Measurements from ENCODE around the gene GABRR1.
"Not testable (repeated sequence)": the region's sequence is repeated elsewhere in the genome, so short reads cannot be mapped to it uniquely, and the experiment has no call there.

Gene GABRR1

DNA sequence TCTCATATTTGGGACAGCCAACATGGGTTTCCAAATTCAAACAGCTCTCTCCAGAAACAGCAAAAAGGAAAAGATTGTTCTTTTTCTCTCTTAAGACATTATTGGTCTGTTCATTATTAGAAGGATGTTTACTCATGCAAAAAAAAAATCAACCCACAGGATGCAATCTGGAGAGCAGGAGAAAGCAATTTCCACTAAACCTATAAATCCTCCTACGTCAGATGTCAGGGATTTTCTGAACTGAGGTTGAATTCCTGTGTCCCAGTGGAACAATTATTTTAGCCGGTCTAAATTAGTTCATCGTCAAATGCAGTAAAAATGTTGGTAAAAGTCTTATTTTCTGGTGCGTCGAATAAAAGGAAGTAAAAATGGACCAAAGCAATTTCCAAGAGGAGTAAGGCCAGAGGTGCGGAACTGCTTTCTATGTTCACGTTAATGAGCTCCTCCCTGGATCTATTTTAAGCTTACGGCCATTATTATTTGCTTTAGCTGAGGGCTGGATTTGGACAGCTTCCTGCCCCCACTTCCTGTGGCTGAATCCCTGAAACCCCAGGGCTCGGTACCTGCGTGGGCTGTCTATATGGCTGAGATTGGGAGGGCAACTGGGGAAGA is at the start of gene GABRR1:
Gene GABRR1 (minus strand): TSS at position 60 of the 612 bp plus-strand sequence. CDS start 36 bp downstream, at position 24.
- peak in 1 of 2 experiments; percentile 23 for DNase-seq

GRCh38 chr6:89264296-89264695 is 47.1 kb upstream of the GABRR1 start:
- no peak for DNase-seq

- peak in 1 of 2 experiments; percentile 9 for DNase-seq
Measured at GRCh38 chr6:89260832-89261231, 43.7 kb upstream of the GABRR1 start.

GRCh38 chr6:89260310-89260709 is 43.2 kb upstream of the GABRR1 start:
- no peak for DNase-seq

GRCh38 chr6:89258912-89259311 is 41.8 kb upstream of the GABRR1 start:
- DNase-seq, result no peak

- DNase-seq, result no peak
Measured at GRCh38 chr6:89257781-89258180, 40.6 kb upstream of the GABRR1 start.

DNA sequence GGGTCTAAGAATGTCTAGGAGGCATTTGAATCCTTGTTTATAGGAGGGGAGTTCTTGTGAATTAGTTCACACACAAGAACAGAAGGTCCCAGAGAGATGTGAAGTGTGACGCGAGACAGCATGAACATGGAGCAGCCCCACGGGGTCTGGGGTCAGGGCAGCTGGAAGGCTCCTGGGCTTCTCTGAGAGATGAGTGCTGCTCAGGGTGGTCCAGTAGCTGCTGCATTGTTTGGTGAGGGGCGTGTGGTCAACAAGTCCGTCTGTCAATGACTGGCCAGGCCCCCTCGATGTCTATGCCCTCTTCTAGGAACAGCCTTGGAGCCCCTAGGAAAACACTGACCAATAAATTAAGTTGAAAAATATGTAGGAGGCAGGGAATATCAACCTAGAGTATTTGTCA is 40.2 kb upstream of the GABRR1 start:
- no peak for DNase-seq

DNA sequence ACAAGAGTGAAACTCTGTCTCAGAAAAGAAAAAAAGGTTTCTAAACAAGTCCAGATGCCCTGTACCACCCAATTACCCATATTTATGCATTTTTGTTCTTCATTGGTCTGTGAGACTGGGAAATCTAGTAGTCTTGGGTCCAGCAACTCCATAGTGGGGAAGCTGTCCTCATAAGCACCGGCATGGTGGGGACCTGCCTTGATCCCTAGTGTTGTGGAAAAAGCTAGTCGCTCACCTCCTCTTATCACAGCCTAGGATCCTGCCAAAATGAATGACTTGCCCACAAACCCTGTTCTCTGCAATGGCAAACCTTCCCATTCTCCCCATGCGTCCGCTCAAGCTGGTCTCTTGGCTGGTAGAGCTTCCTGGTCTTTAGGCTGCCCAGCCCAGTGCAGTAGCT is 38.3 kb upstream of the GABRR1 start:
- DNase-seq, result no peak

DNA sequence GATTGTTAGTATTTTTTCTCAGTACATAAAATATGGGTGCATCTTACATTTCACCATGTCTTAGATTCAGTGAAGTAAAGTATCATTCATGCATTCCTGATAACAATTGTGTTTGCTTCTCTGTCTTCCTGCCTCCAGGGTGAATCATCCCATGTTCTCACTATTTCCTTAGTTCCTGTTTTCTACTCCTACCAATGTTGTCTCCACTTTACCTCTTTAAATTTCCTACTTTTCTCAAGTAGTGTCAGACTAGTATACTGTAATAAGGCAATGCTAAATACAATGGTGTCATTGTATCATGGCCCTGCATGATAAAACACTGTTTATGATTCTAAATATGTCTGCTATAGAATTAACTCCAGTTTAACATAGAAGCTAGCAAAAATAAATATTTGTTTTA is 37.4 kb upstream of the GABRR1 start:
- DNase-seq, result no peak

GRCh38 chr6:89252907-89253306 is 35.7 kb upstream of the GABRR1 start:
- no peak for DNase-seq

GRCh38 chr6:89251976-89252375 is 34.8 kb upstream of the GABRR1 start:
- no peak for DNase-seq

GRCh38 chr6:89251170-89251569 is 34.0 kb upstream of the GABRR1 start:
- no peak for DNase-seq

- no peak for DNase-seq
Measured at GRCh38 chr6:89250239-89250638, 33.1 kb upstream of the GABRR1 start.

DNA sequence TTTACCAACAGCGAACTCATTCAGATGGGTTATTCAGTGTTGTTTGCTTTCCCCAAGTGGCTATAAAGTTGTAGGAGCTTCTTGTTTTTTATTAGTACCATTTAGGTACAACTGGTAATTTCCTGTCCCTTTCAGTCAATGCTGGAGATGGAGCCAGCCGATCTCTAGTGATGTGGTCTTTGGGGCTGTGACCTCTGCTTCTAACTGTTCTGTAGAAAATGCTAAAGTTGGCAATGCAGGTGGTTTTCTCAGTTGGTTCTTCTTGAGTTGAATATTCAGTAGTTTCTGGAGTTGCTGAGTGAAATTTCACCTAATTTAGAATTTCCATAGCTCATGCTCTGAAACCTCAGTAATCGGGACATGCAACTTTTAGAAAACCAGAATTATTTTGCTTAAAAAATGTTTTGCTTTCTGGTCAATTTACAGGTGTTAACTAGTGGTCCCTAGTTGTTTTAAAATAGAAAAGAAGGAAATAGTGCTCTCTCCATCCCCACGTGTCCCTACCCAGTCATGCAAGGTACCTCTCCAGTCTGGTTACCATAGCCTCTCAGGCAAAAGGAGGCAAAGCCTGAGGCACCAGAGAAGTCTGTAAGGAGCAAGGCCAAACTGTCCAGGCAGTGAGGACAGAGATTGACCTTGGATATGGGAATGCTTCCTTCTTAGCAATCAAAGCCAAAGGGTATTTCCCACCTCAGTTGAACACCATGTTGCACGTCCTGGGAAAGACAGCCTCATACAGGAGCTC is 27.3 kb upstream of the GABRR1 start:
- DNase-seq, result no peak

DNA sequence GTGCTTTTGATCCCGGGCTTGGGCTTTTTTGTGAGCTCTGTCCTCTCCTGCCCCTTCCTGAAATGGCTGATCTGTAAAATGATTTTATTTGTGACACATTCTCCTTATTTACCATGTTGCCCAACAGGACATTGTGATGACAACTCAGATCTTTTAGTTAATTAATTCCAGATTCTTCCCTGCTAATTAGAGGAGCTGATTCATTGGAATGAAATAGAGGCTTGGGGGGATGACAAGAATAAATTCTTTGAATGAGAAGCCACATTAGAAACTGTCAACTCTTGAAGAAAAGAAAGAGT is 26.1 kb upstream of the GABRR1 start:
- no peak for DNase-seq

DNA sequence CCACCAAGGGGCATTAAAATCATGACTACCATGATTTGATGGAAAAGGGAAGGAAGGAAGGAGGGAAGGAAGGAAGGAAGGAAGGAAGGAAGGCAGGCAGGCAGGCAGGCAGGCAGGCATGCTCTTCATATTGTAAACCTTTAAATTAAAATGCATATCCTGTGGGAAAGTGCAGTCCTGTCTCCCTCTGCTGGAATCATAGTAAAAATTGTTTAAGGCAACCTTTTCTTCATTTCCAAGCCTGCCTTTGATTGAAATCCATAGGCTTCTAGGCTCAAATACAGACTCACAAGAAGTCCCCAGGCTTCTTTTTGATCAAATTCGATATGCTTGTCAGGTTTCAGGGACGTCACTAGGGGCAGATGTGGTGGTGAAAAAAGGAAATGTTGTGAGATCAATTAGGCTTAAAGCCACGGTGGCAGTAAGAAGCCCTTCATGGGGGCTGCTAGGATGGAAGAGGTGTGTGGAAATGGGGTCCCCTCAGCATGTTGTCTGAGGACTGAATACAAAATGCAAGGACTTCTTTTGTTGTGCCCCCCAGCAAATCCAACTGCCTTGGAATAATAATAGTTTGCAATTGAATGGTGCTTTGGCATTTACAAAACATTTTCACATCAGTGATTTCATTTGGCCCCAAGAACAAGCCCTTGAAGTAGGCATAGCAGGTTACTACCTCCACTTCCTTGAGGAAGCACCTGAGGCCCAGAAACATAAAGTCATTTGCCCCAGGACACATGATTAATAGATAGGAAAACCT is 25.6 kb upstream of the GABRR1 start:
- peak; percentile 47 to 60 for DNase-seq

- DNase-seq, result no peak
Measured at GRCh38 chr6:89239338-89239737, 22.2 kb upstream of the GABRR1 start.

DNA sequence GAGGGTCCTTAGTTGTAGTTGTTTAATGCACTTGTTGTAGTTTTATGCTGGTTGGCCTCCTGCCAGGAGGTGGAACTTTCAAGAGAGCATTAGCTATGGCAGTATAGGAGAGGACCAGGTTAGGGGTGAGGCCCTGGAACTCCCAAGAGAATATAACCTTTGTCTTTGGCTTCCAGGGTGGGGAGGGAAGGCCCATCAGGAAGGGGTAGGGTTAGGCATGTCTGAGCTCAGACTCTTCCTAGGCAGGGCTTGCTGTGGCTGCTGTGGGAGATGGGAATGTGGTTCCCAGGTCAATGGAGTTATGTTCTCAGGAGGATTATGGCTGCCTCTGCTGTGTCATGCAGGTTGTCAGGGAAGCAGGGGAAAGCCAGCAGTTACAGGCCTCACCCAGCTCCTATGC is 20.0 kb upstream of the GABRR1 start:
- DNase-seq, result no peak

DNA sequence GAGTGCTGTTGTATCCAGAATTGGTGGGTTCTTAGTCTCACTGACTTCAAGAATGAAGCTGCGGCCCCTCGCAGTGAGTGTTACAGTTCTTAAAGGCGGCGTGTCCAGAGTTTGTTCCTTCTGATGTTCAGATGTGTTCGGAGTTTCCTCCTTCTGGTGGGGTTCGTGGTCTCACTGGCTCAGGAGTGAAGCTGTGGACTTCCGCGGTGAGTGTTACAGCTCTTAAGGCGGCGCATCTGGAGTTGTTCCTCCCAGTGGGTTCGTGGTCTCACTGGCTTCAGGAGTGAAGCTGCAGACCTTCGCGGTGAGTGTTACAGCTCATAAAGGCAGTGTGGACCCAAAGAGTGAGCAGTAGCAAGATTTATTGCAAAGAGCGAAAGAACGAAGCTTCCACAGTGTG is 16.4 kb upstream of the GABRR1 start:
- not testable (repeated sequence) for DNase-seq

- DNase-seq, result no peak
Measured at GRCh38 chr6:89222712-89223039, 5.5 kb upstream of the GABRR1 start.

DNA sequence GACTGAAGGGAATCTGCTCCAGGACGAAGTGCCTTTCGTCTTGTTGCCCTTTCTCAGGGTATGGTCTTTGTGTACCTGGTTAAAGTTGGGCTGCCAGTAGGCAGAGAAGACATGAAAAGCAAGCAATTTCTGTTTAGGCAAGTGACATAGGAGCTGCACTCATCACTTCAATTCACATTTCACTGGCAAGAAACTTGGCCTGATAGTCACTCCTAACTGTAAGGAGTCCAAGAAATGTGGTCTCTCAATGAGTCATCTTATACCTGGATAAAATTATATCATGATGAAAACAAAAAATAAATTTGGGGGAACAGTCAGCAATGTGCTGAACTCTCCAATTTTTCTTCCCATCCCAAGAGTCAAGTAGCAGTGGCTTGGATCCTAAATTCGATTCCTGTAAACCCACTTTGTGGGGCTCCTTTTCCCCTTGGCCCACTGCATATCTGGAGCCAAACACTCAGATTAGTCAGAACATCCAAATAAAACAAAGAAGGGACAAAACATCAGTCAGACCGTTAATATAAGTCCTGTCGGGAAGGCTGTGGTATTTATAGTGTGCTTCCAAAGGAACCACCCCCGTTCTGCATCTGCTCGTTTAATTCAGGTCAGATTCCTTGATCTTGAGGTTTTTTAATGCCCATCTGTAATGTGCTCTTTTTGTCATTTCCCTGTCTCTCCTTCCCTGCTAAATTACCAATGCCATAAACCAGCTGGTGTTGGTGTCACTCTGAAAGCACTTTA is 5.0 kb upstream of the GABRR1 start:
- DNase-seq, result no peak

GRCh38 chr6:89221129-89221528 is 4.0 kb upstream of the GABRR1 start:
- no peak for DNase-seq

GRCh38 chr6:89216411-89216810 is 747 bp downstream of the GABRR1 start:
- DNase-seq, result no peak

DNA sequence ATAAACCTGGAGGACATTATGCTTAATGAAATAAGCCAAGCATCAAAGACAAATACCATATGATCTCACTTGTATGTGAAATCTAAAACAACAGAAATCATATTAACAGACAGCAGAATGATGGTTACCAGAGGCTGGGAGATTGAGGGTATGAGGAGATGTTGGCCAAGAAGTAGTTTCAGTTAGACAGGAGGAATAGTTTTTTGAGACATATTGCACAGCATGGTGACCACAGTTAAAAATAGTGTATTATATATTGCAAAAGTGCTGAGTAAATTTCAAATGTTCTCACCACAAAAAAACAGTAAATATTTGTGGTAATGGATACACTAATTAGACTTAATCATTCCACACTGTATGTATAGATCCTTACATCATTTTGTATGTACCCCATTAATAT is 1.8 kb downstream of the GABRR1 start:
- DNase-seq, result no peak

Data from NCI-H2081 (cell line).